H9 (cell line): ENCODE measurements around the gene SDK1. TPM values are rescaled to one million over a fixed set of nuclear protein-coding genes. Genes with fewer than 3 reads are reported as not detected.

Experiments used
- DNase-seq: peaks from one replicate; pipeline ENCODE4 v3.0.0-alpha.2; 2017
- H2AFZ ChIP-seq: one replicate; pipeline ENCODE4 v1.6.1; 2013; ENCODE audit warnings: mild to moderate bottlenecking, low read length, control low read depth, moderate library complexity
- H2AK5ac ChIP-seq: 2 replicates; pipeline ENCODE4 v1.6.1; 2013; ENCODE audit warnings: low read length, control low read depth, mixed read lengths; ENCODE audit not compliant: insufficient read length
- H2BK120ac ChIP-seq: one replicate; pipeline ENCODE4 v1.6.1; 2013; ENCODE audit warnings: low read depth, mild to moderate bottlenecking, low read length, control low read depth, inconsistent platforms; ENCODE audit not compliant: poor library complexity, severe bottlenecking
- H2BK12ac ChIP-seq: 2 replicates; pipeline ENCODE4 v1.6.1; 2013; ENCODE audit warnings: low read length, control low read depth, mixed read lengths, low read depth; ENCODE audit not compliant: insufficient read length
- H2BK15ac ChIP-seq: 2 replicates; pipeline ENCODE4 v1.6.1; 2013; ENCODE audit warnings: low read depth, low read length, control low read depth
- H2BK20ac ChIP-seq: one replicate; pipeline ENCODE4 v1.6.1; 2013; ENCODE audit warnings: low read depth, mild to moderate bottlenecking, low read length, control low read depth, inconsistent platforms; ENCODE audit not compliant: poor library complexity, severe bottlenecking
- H2BK5ac ChIP-seq: 2 replicates; pipeline ENCODE4 v1.6.1; 2013; ENCODE audit warnings: low read length, control low read depth, mixed read lengths; ENCODE audit not compliant: insufficient read length
- H3K14ac ChIP-seq: 2 replicates; pipeline ENCODE4 v1.6.1; 2013; ENCODE audit warnings: low read length, control low read depth; ENCODE audit not compliant: insufficient read depth
- H3K18ac ChIP-seq: 2 replicates; pipeline ENCODE4 v1.6.1; 2013; ENCODE audit warnings: low read depth, mild to moderate bottlenecking, mixed read lengths, low read length, control low read depth; ENCODE audit not compliant: insufficient read length
- H3K23ac ChIP-seq: 2 replicates; pipeline ENCODE4 v1.6.1; 2013; ENCODE audit warnings: low read length, control low read depth, mixed read lengths, low read depth; ENCODE audit not compliant: insufficient read length
- H3K23me2 ChIP-seq: 2 replicates; pipeline ENCODE4 v1.6.1; 2013; ENCODE audit warnings: low read depth, mild to moderate bottlenecking, mixed read lengths, low read length, control low read depth; ENCODE audit not compliant: insufficient read length, poor library complexity, severe bottlenecking
- H3K27ac ChIP-seq: 2 replicates; pipeline ENCODE4 v1.5.1; 2013; ENCODE audit warnings: low read length, control low read depth, mixed read lengths, low read depth; ENCODE audit not compliant: insufficient read length
- H3K27me3 ChIP-seq: 2 replicates; pipeline ENCODE4 v1.6.1; 2013; ENCODE audit warnings: low read length, control low read depth, inconsistent platforms; ENCODE audit not compliant: insufficient read depth
- H3K4ac ChIP-seq: 2 replicates; pipeline ENCODE4 v1.6.1; 2013; ENCODE audit warnings: low read depth, mild to moderate bottlenecking, control low read depth, inconsistent platforms, low read length, moderate library complexity
- H3K4me1 ChIP-seq: 2 replicates; pipeline ENCODE4 v1.6.1; 2013; ENCODE audit warnings: low read length, control low read depth, inconsistent platforms; ENCODE audit not compliant: insufficient read depth
- H3K4me2 ChIP-seq: 2 replicates; pipeline ENCODE4 v1.6.1; 2013; ENCODE audit warnings: low read length, control low read depth, mixed read lengths; ENCODE audit not compliant: insufficient read length, insufficient read depth
- H3K56ac ChIP-seq: 2 replicates; pipeline ENCODE4 v1.6.1; 2013; ENCODE audit warnings: low read depth, mild to moderate bottlenecking, mixed read lengths, low read length, control low read depth; ENCODE audit not compliant: insufficient read length
- H3K79me1 ChIP-seq: 2 replicates; pipeline ENCODE4 v1.6.1; 2013; ENCODE audit warnings: low read depth, mild to moderate bottlenecking, moderate library complexity, low read length, control low read depth, inconsistent platforms; ENCODE audit not compliant: insufficient read depth, poor library complexity, severe bottlenecking
- H3K79me2 ChIP-seq: 2 replicates; pipeline ENCODE4 v1.6.1; 2013; ENCODE audit warnings: low read length, control low read depth, inconsistent platforms; ENCODE audit not compliant: insufficient read depth
- H3K9ac ChIP-seq: 2 replicates; pipeline ENCODE4 v1.6.1; 2013; ENCODE audit warnings: low read length, control low read depth, mixed read lengths; ENCODE audit not compliant: insufficient read length; ENCODE audit errors: extremely low read depth
- H3K9me3 ChIP-seq: one replicate; pipeline ENCODE4 v1.6.1; 2013; ENCODE audit warnings: low read depth, low read length, inconsistent platforms; ENCODE audit not compliant: control insufficient read depth
- H3T11ph ChIP-seq: one replicate; pipeline ENCODE4 v1.6.1; 2013; ENCODE audit warnings: mild to moderate bottlenecking, low read length, control low read depth, inconsistent platforms
- H4K20me1 ChIP-seq: one replicate; pipeline ENCODE4 v1.6.1; 2013; ENCODE audit not compliant: control insufficient read depth, insufficient read length, insufficient read depth
- H4K5ac ChIP-seq: 2 replicates; pipeline ENCODE4 v1.6.1; 2013; ENCODE audit warnings: low read depth, mild to moderate bottlenecking, mixed read lengths, low read length, control low read depth; ENCODE audit not compliant: insufficient read length
- H4K8ac ChIP-seq: replicated peaks from 2 replicates; pipeline ENCODE4 v1.6.1; 2013; ENCODE audit warnings: low read length, control low read depth, mixed read lengths, low read depth; ENCODE audit not compliant: insufficient read length
- H4K91ac ChIP-seq: 2 replicates; pipeline ENCODE4 v1.6.1; 2013; ENCODE audit warnings: low read depth, mild to moderate bottlenecking, moderate library complexity, mixed read lengths, low read length, control low read depth; ENCODE audit not compliant: insufficient read length
- H3K27ac Mint-ChIP-seq, 3 experiments: 2 replicates in 2 of 3; 3 replicates in 1 of 3; pipeline ENCODE4 v1.8.0; 2020 to 2021; ENCODE audit warnings: mixed read lengths in 3 of 3, mild to moderate bottlenecking in 1 of 3, moderate library complexity in 1 of 3
- H3K27me3 Mint-ChIP-seq: 2 replicates; pipeline ENCODE4 v1.8.0; 2021; ENCODE audit warnings: low read depth, mild to moderate bottlenecking, moderate library complexity, mixed read lengths
- H3K36me3 Mint-ChIP-seq, 3 experiments: 2 replicates in 2 of 3; 3 replicates in 1 of 3; pipeline ENCODE4 v1.8.0; 2020 to 2021; ENCODE audit warnings: low read depth in 3 of 3, mixed read lengths in 3 of 3; ENCODE audit not compliant: insufficient read depth in 1 of 3
- H3K4me1 Mint-ChIP-seq, 2 experiments: 2 replicates each; pipeline ENCODE4 v1.8.0; 2020; ENCODE audit warnings: mixed read lengths in 2 of 2
- H3K4me3 Mint-ChIP-seq, 2 experiments: 2 replicates in 1 of 2; 3 replicates in 1 of 2; pipeline ENCODE4 v1.8.0; 2020 to 2021; ENCODE audit warnings: mild to moderate bottlenecking in 2 of 2, mixed read lengths in 2 of 2, moderate library complexity in 1 of 2
- H3K9me3 Mint-ChIP-seq, 2 experiments: 2 replicates in 1 of 2; 3 replicates in 1 of 2; pipeline ENCODE4 v1.8.0; 2020; ENCODE audit warnings: mild to moderate bottlenecking in 2 of 2, mixed read lengths in 2 of 2, moderate library complexity in 1 of 2
- CTCF ChIP-seq: fragments of 200-600 bp; sonication (generic); conservative IDR thresholded peaks from 3 replicates; pipeline ENCODE4 v1.8.0; 2021; ENCODE audit warnings: antibody characterized with exemption, mild to moderate bottlenecking
- WGBS: extraction: QIAGEN DNeasy Blood & Tissue Kit; methylation state at CpG from one replicate; pipeline ENCODE4 v1.1.7; 2013; ENCODE audit warnings: missing lambda C conversion rate, low lambda C conversion rate, mixed read lengths; ENCODE audit not compliant: insufficient read length; ENCODE audit errors: extremely low coverage; 5-methylcytosine and 5-hydroxymethylcytosine counted together
- total RNA-seq: library from RNA; stranded (reverse); gene quantifications from 2 replicates; pipeline ENCODE4 v1.2.1, GENCODE V29; 2021

Gene SDK1
- total RNA-seq, 1 experiment from 2014 or later = 8.7 TPM

GRCh38 chr7:3971323-3971722, 670.3 kb downstream of the SDK1 start:
- H2BK5ac ChIP-seq = no peak overlapping the region
- Mint-ChIP-seq H3K27me3 (no peaks in the 10 kb centered on the region), H3K9me3 (peaks cover 2 to 8% of the 10 kb centered on the region in 2 experiments; a peak in 3 of 5 replicates), H3K4me3 (no peak overlapping the region), H3K27ac (no peak overlapping the region), H3K4me1 (peaks cover 12 to 15% of the 10 kb centered on the region in 2 experiments), H3K36me3 (peaks cover 8 to 21% (median 16%) of the 10 kb centered on the region in 3 experiments)
- no peaks in the 10 kb centered on the region for H4K20me1 ChIP-seq
- no peaks in the 10 kb centered on the region for H3K9me3 ChIP-seq
- no peak overlapping the region for H3T11ph ChIP-seq
- H3K18ac ChIP-seq = no peak overlapping the region
- H4K5ac ChIP-seq = no peak overlapping the region
- H3K4ac ChIP-seq = no peak overlapping the region
- H3K4me2 ChIP-seq = no peak overlapping the region
- no peak overlapping the region for H2BK12ac ChIP-seq
- no peak overlapping the region for H2BK20ac ChIP-seq
- no peak for TF ChIP-seq CTCF
- no peaks in the 10 kb centered on the region for H3K79me2 ChIP-seq
- no peaks in the 10 kb centered on the region for H3K4me1 ChIP-seq
- H2AK5ac ChIP-seq = no peak overlapping the region
- H3K23me2 ChIP-seq = no peaks in the 10 kb centered on the region
- H3K27me3 ChIP-seq = no peaks in the 10 kb centered on the region
- H2AFZ ChIP-seq = no peak overlapping the region
- H2BK15ac ChIP-seq = no peak overlapping the region
- no peak overlapping the region for H3K27ac ChIP-seq
- no peaks in the 10 kb centered on the region for H3K79me1 ChIP-seq
- no peak overlapping the region for H3K56ac ChIP-seq
- H4K8ac ChIP-seq = no peak overlapping the region
- no peak overlapping the region for H3K14ac ChIP-seq
- no peak overlapping the region for H3K9ac ChIP-seq
- WGBS = no CpG with 5 or more reads among the region's 13 CpGs
- H4K91ac ChIP-seq = no peak overlapping the region
- DNase-seq = no peak
- no peak overlapping the region for H2BK120ac ChIP-seq
- no peak overlapping the region for H3K23ac ChIP-seq
